HCT116 (cell line): ENCODE results near the gene CPT1B. TPM values are rescaled to one million over a fixed set of nuclear protein-coding genes. Genes with fewer than 3 reads are reported as not detected.

Source experiments
- ATAC-seq: fragments of 200-7000 bp; cut with Tn5 transposase; 2 replicates; pipeline ENCODE4 v1.9.1; 2020; ENCODE audit warnings: mild to moderate bottlenecking, moderate library complexity
- BruUV-seq: library from RNA; stranded (reverse); fragments of 400-500 nt; replicated peaks from 2 replicates; lab custom pipeline; 2021; lab: Mats Ljungman, UMichigan
- CTCF ChIA-PET: fragments of 300-600 bp; sonication (Branson Sonifier 250); formaldehyde crosslinking; loops from one replicate; lab custom pipeline; 2021; ENCODE audit warnings: antibody characterized with exemption; lab: Charles Lee
- POLR2A ChIA-PET: fragments of 300-600, 350-600 bp; sonication (Branson Sonifier 250); formaldehyde crosslinking; loops from one replicate; lab custom pipeline; 2021; ENCODE audit warnings: antibody characterized with exemption; lab: Charles Lee
- RAD21 ChIA-PET, 2 experiments: fragments of 300-600 bp; sonication (Branson Sonifier 250); formaldehyde crosslinking; loops; one replicate each; lab custom pipeline; 2023; ENCODE audit warnings: low total read pairs in 2 of 2; ENCODE audit not compliant: uncharacterized antibody in 2 of 2, unreplicated experiment in 2 of 2, low non-redundant PET in 1 of 2; lab: Charles Lee
- DNase-seq: peaks from one replicate; pipeline ENCODE4 v3.0.0-alpha.2; 2010; ENCODE audit warnings: low read depth, low spot score
- H2AFZ ChIP-seq: fragments of 200-600 bp; shearing (Covaris generic), sonication (generic); 2 replicates; pipeline ENCODE4 v1.6.1; 2017; ENCODE audit warnings: low read depth, mixed run types, mixed read lengths, antibody characterized with exemption, low read length; ENCODE audit not compliant: poor library complexity, severe bottlenecking
- H3K27ac ChIP-seq: 2 replicates; pipeline ENCODE4 v1.5.1; 2012; ENCODE audit warnings: low read depth, low read length
- H3K27me3 ChIP-seq: fragments of 200-600 bp; sonication (generic); 2 replicates; pipeline ENCODE4 v1.6.1; 2016; ENCODE audit warnings: mixed run types, low read length, mixed read lengths; ENCODE audit not compliant: insufficient read depth
- H3K36me3 ChIP-seq, 2 experiments: fragments of 200-500 bp in 1 of 2; fragments of 200-600 bp in 1 of 2; sonication (Bioruptor generic) in 1 of 2; sonication (generic) in 1 of 2; 2 replicates each; pipeline versions ENCODE4 v1.5.1 to v1.6.1; 2014 to 2016; ENCODE audit warnings: low read length in 2 of 2, inconsistent platforms in 1 of 2, mixed read lengths in 1 of 2, mixed run types in 1 of 2; ENCODE audit not compliant: insufficient read depth in 2 of 2, control insufficient read depth in 1 of 2
- H3K4me1 ChIP-seq, 2 experiments: fragments of 200-600 bp in 1 of 2; sonication (generic) in 1 of 2; 2 replicates each; pipeline versions ENCODE4 v1.5.1 to v1.6.1; 2012 to 2017; ENCODE audit warnings: low read length in 2 of 2, inconsistent platforms in 1 of 2, mild to moderate bottlenecking in 1 of 2, mixed read lengths in 1 of 2, mixed run types in 1 of 2, moderate library complexity in 1 of 2; ENCODE audit not compliant: insufficient read depth in 2 of 2, control insufficient read depth in 1 of 2
- H3K4me2 ChIP-seq: fragments of 200-600 bp; sonication (generic); 2 replicates; pipeline ENCODE4 v1.6.1; 2017; ENCODE audit warnings: mixed run types, low read length, mixed read lengths
- H3K4me3 ChIP-seq, 2 experiments: fragments of 200-600 bp in 1 of 2; sonication (generic) in 1 of 2; replicated peaks in 1 of 2; 2 replicates each; pipeline ENCODE4 v1.5.1; 2011 to 2016; ENCODE audit warnings: low read length in 2 of 2, control low read depth in 1 of 2, low read depth in 1 of 2, mild to moderate bottlenecking in 1 of 2, mixed read lengths in 1 of 2, mixed run types in 1 of 2
- H3K79me2 ChIP-seq: fragments of 200-600 bp; sonication (generic); 2 replicates; pipeline ENCODE4 v1.6.1; 2017; ENCODE audit warnings: mild to moderate bottlenecking, mixed run types, low read length, moderate library complexity, mixed read lengths; ENCODE audit not compliant: insufficient read depth
- H3K9ac ChIP-seq: fragments of 200-600 bp; sonication (generic); 2 replicates; pipeline ENCODE4 v1.6.1; 2016; ENCODE audit warnings: low read length, mixed read lengths
- H3K9me2 ChIP-seq: fragments of 200-600 bp; sonication (generic), shearing (Covaris generic); 2 replicates; pipeline ENCODE4 v1.6.1; 2017; ENCODE audit warnings: mixed run types, mild to moderate bottlenecking, moderate library complexity; ENCODE audit not compliant: insufficient read depth
- H3K9me3 ChIP-seq, 2 experiments: fragments of 200-500 bp in 1 of 2; fragments of 200-600 bp in 1 of 2; sonication (Bioruptor generic) in 1 of 2; sonication (generic) in 1 of 2; 2 replicates each; pipeline ENCODE4 v1.6.1; 2014 to 2017; ENCODE audit warnings: low read length in 2 of 2, mixed read lengths in 2 of 2, inconsistent platforms in 1 of 2, low read depth in 1 of 2, mild to moderate bottlenecking in 1 of 2, mixed run types in 1 of 2, moderate library complexity in 1 of 2; ENCODE audit not compliant: control insufficient read depth in 1 of 2, insufficient read depth in 1 of 2
- H4K20me1 ChIP-seq: fragments of 200-600 bp; sonication (generic), shearing (Covaris generic); 2 replicates; pipeline ENCODE4 v1.6.1; 2017; ENCODE audit warnings: mixed run types, mild to moderate bottlenecking, moderate library complexity; ENCODE audit not compliant: insufficient read depth
- CBX3 ChIP-seq: IDR thresholded peaks from 2 replicates; pipeline ENCODE4 v1.6.1; 2012; ENCODE audit warnings: low read depth
- CTCF ChIP-seq, 3 experiments: fragments of 200-600 bp in 1 of 3; sonication (generic) in 1 of 3; IDR thresholded peaks in 2 of 3; conservative IDR thresholded peaks in 1 of 3; 2 replicates each; pipeline ENCODE4 v1.5.1; 2012 to 2017; ENCODE audit warnings: low read depth in 2 of 3, low read length in 2 of 3, antibody characterized with exemption in 1 of 3, borderline replicate concordance in 1 of 3, control low read depth in 1 of 3, mild to moderate bottlenecking in 1 of 3, mixed read lengths in 1 of 3, mixed run types in 1 of 3, moderate library complexity in 1 of 3; ENCODE audit not compliant: insufficient read depth in 1 of 3
- FOSL1 ChIP-seq: IDR thresholded peaks from 2 replicates; pipeline ENCODE4 v1.6.1; 2012; ENCODE audit warnings: low read depth
- JUND ChIP-seq: IDR thresholded peaks from 2 replicates; pipeline ENCODE4 v1.6.1; 2012
- RAD21 ChIP-seq: IDR thresholded peaks from 2 replicates; pipeline ENCODE4 v1.6.1; 2012; ENCODE audit warnings: low read depth, mild to moderate bottlenecking
- REST ChIP-seq: IDR thresholded peaks from 2 replicates; pipeline ENCODE4 v1.6.1; 2012; ENCODE audit warnings: low read depth
- SP1 ChIP-seq: IDR thresholded peaks from 2 replicates; pipeline ENCODE4 v1.6.1; 2012; ENCODE audit warnings: low read depth
- SRF ChIP-seq: IDR thresholded peaks from 2 replicates; pipeline ENCODE4 v1.6.1; 2012; ENCODE audit warnings: low read depth
- intact Hi-C: fragments of 100-400 bp; cut with micrococcal nuclease; formaldehyde crosslinking; loops from 2 replicates; pipeline ENCODE4 v1.10.0; 2022
- total RNA-seq: library from RNA; stranded (reverse); gene quantifications from one replicate; pipeline ENCODE4 v1.2.1, GENCODE V29; 2021; ENCODE audit not compliant: unreplicated experiment

Gene CPT1B
- total RNA-seq, 1 experiment from 2014 or later, result 35.1 TPM

- no peak for TF ChIP-seq REST
- TF ChIP-seq CBX3, result no peak
- TF ChIP-seq FOSL1, result no peak
- no peak for TF ChIP-seq SP1
- TF ChIP-seq RAD21, result no peak
- no peak for TF ChIP-seq JUND
- no peak for TF ChIP-seq SRF
These were observed 28.9 kb upstream of the CPT1B start (continued) for GRCh38 chr22:50606946-50607658.

DNA sequence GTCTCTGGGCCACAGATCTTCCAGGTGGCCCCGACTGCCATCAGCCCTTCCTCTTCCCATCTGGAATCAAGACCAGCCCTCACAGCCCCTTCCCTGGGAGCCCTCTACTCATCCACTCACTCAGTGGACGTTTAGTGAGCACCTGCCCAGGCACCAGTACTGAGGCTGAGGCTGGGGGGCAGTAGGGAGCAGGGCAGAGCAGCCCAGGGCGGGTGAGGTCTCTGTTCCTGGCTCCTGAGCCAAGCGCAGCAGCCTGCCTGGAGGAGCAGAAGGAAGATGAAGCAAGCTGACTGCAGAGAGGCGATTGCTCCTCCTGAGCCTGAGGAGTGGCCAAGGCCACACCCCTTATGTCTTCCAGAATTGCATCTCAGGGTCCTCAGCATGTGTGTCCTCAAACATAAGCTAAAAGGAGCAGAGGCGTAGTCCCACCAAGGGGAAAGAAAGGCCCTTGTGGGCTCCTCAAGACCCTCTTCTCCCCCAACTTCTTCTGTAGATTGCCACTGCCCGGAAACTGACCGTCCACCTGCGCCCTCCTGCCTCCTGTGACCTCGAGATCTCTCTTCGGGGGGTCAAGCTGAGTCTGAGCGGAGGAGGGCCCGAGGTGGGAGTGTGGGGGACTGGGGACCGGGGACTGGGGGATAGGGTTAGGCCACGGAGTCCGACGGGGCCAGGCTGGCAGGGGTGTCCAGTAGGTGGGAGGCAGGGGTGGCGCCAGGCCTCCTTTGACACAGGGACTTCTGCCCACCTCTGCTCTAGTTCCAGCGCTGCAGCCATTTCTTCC is 28.1 kb upstream of the CPT1B start:
- POLR2A ChIA-PET, result no interaction called here
- ATAC-seq, result peak; percentile 69
- H3K9me2 ChIP-seq, result no peaks in the 10 kb centered on the region
- H3K9ac ChIP-seq, result no peak overlapping the region
- BruUV-seq, result no TSS peak
- no peaks in the 10 kb centered on the region; a peak in 1 of 4 replicates for H3K4me1 ChIP-seq
- H3K27me3 ChIP-seq, result no peaks in the 10 kb centered on the region
- no peak overlapping the region for H3K4me3 ChIP-seq
- H3K9me3 ChIP-seq, result no peaks in the 10 kb centered on the region
- H3K36me3 ChIP-seq, result no peaks in the 10 kb centered on the region
- no peak overlapping the region for H3K27ac ChIP-seq
- peak in 2 of 3 experiments; percentile 26 to 33; a peak in 2 of 6 replicates for TF ChIP-seq CTCF (IDR thresholded peaks at IDR 0.05 in 2 of 3, conservative IDR thresholded peaks at IDR 0.05 in 1 of 3; ENCODE audit: borderline replicate concordance in 1 of 3, insufficient read depth in 1 of 3, low read depth in 2 of 3, low read length in 2 of 3)
- TF ChIP-seq RAD21, result no peak
- intact Hi-C loops, result no loop called here
- H4K20me1 ChIP-seq, result no peaks in the 10 kb centered on the region
- H2AFZ ChIP-seq, result no peak overlapping the region
- no peak for DNase-seq
- H3K79me2 ChIP-seq, result no peaks in the 10 kb centered on the region
- RAD21 ChIA-PET, result no interaction called here
- CTCF ChIA-PET, result interaction anchor here (1.2 kb wide), 1 partner anchor 14 kb away, joined by 4 read pairs; no protein-coding TSS in a partner anchor
- no peak overlapping the region for H3K4me2 ChIP-seq
